ENCODE measurements around the gene SMC1B.

GRCh38 chr22:45448431-45448830 is 35.0 kb upstream of the SMC1B start:
- TF ChIP-seq, protein P1, sequence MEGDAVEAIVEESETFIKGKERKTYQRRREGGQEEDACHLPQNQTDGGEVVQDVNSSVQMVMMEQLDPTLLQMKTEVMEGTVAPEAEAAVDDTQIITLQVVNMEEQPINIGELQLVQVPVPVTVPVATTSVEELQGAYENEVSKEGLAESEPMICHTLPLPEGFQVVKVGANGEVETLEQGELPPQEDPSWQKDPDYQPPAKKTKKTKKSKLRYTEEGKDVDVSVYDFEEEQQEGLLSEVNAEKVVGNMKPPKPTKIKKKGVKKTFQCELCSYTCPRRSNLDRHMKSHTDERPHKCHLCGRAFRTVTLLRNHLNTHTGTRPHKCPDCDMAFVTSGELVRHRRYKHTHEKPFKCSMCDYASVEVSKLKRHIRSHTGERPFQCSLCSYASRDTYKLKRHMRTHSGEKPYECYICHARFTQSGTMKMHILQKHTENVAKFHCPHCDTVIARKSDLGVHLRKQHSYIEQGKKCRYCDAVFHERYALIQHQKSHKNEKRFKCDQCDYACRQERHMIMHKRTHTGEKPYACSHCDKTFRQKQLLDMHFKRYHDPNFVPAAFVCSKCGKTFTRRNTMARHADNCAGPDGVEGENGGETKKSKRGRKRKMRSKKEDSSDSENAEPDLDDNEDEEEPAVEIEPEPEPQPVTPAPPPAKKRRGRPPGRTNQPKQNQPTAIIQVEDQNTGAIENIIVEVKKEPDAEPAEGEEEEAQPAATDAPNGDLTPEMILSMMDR (IDR thresholded peaks at IDR 0.05) = no peak
- no peak for TF ChIP-seq POLR2A (IDR thresholded peaks at IDR 0.05)

Data from breast epithelium (tissue), 3 donors.